H1 (cell line): ENCODE results near the gene ANGPTL2.

Source experiments
- EGR1 ChIP-seq: IDR thresholded peaks from 2 replicates; pipeline ENCODE4 v1.6.1; 2011; ENCODE audit warnings: low read depth, low read length, borderline replicate concordance
- SIN3A ChIP-seq, 2 experiments: IDR thresholded peaks in 1 of 2; conservative IDR thresholded peaks in 1 of 2; 2 replicates each; pipeline ENCODE4 v1.6.1; 2011 to 2012; ENCODE audit warnings: low read length in 2 of 2, improper control_type of control experiment in 1 of 2, low read depth in 1 of 2, mild to moderate bottlenecking in 1 of 2

- no peak for TF ChIP-seq SIN3A (conservative IDR thresholded peaks at IDR 0.05 in 1 of 2, IDR thresholded peaks at IDR 0.05 in 1 of 2; ENCODE audit: low read depth in 1 of 2, low read length in 2 of 2)
- TF ChIP-seq EGR1, result no peak
These were observed 41.0 kb upstream of the ANGPTL2 start for GRCh38 chr9:127163409-127163808.
